Common myeloid progenitor, CD34-positive (primary cell): ENCODE measurements around the gene TIMM23.
A peak's percentile ranks its signal among the peaks of the same experiment; 100 is the strongest.
"Not testable (repeated sequence)": the region's sequence is repeated elsewhere in the genome, so short reads cannot be mapped to it uniquely, and the experiment has no call there.

Experiments used
- CTCF ChIA-PET: fragments of 350-600 bp; sonication (Branson Sonifier 250); formaldehyde crosslinking; loops from one replicate; lab custom pipeline; 2021; ENCODE audit warnings: antibody characterized with exemption; lab: Charles Lee
- POLR2A ChIA-PET: fragments of 350-600 bp; sonication (Branson Sonifier 250); formaldehyde crosslinking; loops from one replicate; lab custom pipeline; 2021; ENCODE audit warnings: antibody characterized with exemption; lab: Charles Lee
- DNase-seq, 3 donors: peaks; one replicate each; pipeline versions ENCODE4 v3.0.0 to v3.0.0-alpha.2; 2013
- H3K27ac ChIP-seq, 2 experiments: 1 replicate in 1 of 2; 2 replicates in 1 of 2; pipeline ENCODE4 v1.7.0; 2013; ENCODE audit warnings: inconsistent platforms in 2 of 2, low read length in 2 of 2, mild to moderate bottlenecking in 2 of 2, low read depth in 1 of 2, moderate library complexity in 1 of 2; ENCODE audit not compliant: severe bottlenecking in 2 of 2, insufficient read depth in 1 of 2, poor library complexity in 1 of 2
- H3K27me3 ChIP-seq, 5 experiments: replicated peaks in 2 of 5; 1 replicate in 3 of 5; 2 replicates in 2 of 5; pipeline versions ENCODE4 v1.6.1 to v1.7.0; 2013; ENCODE audit warnings: low read length in 4 of 5, mild to moderate bottlenecking in 2 of 5, moderate library complexity in 2 of 5, inconsistent platforms in 1 of 5; ENCODE audit not compliant: insufficient read depth in 5 of 5, control insufficient read depth in 4 of 5
- H3K36me3 ChIP-seq, 4 experiments: 1 replicate in 2 of 4; 2 replicates in 2 of 4; pipeline versions ENCODE4 v1.6.1 to v1.7.0; 2013; ENCODE audit warnings: low read length in 3 of 4, control low read depth in 1 of 4, mild to moderate bottlenecking in 1 of 4; ENCODE audit not compliant: control insufficient read depth in 4 of 4, insufficient read depth in 4 of 4
- H3K4me1 ChIP-seq, 4 experiments: 1 replicate in 3 of 4; 2 replicates in 1 of 4; pipeline versions ENCODE4 v1.6.1 to v1.7.1; 2013; ENCODE audit warnings: low read length in 3 of 4, mild to moderate bottlenecking in 3 of 4, control low read depth in 1 of 4, inconsistent platforms in 1 of 4, moderate library complexity in 1 of 4; ENCODE audit not compliant: control insufficient read depth in 4 of 4, insufficient read depth in 4 of 4; ENCODE audit errors: control extremely low read depth in 1 of 4
- H3K4me3 ChIP-seq, 7 experiments: 1 replicate in 4 of 7; 2 replicates in 3 of 7; pipeline versions ENCODE4 v1.5.1 to v1.7.0; 2013; ENCODE audit warnings: mild to moderate bottlenecking in 7 of 7, low read length in 6 of 7, moderate library complexity in 6 of 7, inconsistent platforms in 2 of 7, low read depth in 2 of 7, control low read depth in 1 of 7; ENCODE audit not compliant: insufficient read depth in 4 of 7, control insufficient read depth in 1 of 7; ENCODE audit errors: extremely low read depth in 1 of 7
- H3K9me3 ChIP-seq, 5 experiments: 1 replicate in 4 of 5; 2 replicates in 1 of 5; pipeline versions ENCODE4 v1.6.1 to v1.7.1; 2013; ENCODE audit warnings: low read length in 4 of 5, mild to moderate bottlenecking in 2 of 5, inconsistent platforms in 1 of 5, low read depth in 1 of 5, moderate library complexity in 1 of 5; ENCODE audit not compliant: control insufficient read depth in 4 of 5, insufficient read depth in 2 of 5; ENCODE audit errors: control extremely low read depth in 1 of 5
- WGBS: methylation state at CpG from one replicate; pipeline ENCODE4 v1.1.5; 2013; ENCODE audit not compliant: insufficient coverage; 5-methylcytosine and 5-hydroxymethylcytosine counted together

TIMM23 gene

DNA sequence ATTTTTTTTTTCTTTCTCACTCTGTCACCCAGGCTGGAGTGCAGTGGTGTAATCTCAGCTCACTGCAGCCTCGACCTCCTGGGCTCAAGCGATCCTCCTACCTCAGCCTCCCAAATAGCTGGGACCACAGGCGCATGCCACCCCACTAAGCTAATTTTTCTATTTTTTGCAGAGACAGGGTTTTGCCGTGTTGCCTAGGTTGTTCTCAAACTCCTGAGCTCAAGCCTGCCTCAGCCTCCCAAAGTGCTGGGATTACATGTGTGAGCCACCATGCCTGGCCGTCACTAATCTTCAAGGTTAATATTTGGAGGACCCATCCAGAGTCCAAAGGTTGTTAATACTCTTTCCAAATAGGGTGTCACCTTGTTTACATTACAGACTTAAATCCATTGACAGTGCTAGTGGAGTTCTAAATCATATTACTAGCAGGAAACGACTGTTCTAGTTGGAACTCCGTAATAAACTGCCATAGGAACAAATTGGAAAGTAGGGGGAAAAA, 29.9 kb downstream of the TIMM23 start:
- ChIA-PET POLR2A (interaction anchor here (0.9 kb wide), 1 partner anchor 16 kb away, joined by 3 read pairs; no protein-coding TSS in a partner anchor), CTCF (interaction anchor here (1.4 to 7.6 kb wide), 6 partner anchors 8 to 22 kb away, joined by 4 to 57 read pairs (median 5); no protein-coding TSS in a partner anchor)
- H3K9me3 ChIP-seq, H3K4me1 ChIP-seq, H3K27me3 ChIP-seq, DNase-seq, H3K4me3 ChIP-seq: not testable (repeated sequence)
- peaks cover 19 to 88% (median 57%) of the 10 kb centered on the region in 4 experiments for H3K36me3 ChIP-seq
- 98% methylated on average over 5 of the region's 7 CpGs for WGBS
- H3K27ac ChIP-seq = peak overlapping the region in 1 of 2 experiments; percentile 75

DNA sequence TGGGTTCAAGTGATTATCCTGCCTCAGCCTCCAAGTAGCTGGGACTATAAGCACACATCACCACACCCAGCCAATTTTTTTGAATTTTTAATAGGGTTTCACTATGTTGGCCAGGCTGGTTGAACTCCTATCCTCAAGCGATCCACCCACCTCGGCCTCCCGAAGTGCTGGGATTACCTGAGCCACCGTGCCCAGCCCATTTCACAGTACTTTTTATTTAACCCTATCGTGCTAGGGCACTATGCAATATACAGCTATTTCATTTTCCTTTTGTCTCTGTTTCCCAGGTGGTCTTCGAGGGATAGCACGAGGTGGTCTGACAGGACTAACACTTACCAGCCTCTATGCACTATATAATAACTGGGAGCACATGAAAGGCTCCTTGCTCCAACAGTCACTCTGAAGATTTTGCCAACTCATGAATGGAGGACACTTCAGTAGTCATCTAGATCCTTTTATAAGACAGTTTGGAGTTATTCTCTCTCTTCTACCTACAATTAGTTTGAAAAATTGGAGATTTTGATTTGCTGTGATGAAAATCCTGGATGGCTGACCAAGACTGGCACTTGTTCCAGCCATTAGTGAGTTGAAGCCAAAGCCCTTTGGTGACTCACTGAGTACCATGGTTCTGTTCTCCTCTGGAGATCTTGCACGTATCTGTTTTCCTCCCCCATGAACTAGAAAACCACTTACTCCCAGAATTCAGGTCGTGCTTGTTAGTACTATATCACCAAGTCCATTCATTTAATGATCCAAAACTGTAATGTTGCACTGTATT, 30.8 kb downstream of the TIMM23 start:
- Histone ChIP-seq H3K4me1 (no peaks in the 10 kb centered on the region), H3K9me3 (peaks cover 0 to 6% (median 0%) of the 10 kb centered on the region in 5 experiments), H3K4me3 (no peak overlapping the region), H3K36me3 (peaks cover 28 to 88% (median 59%) of the 10 kb centered on the region in 4 experiments), H3K27ac (peak overlapping the region in 1 of 2 experiments; percentile 44), H3K27me3 (no peaks in the 10 kb centered on the region)
- ChIA-PET CTCF (interaction anchor here (1.1 to 7.6 kb wide), 4 partner anchors 14 to 29 kb away, joined by 3 to 57 read pairs (median 8); no protein-coding TSS in a partner anchor), POLR2A (interaction anchor here (1.3 to 2.7 kb wide), 2 partner anchors 15 to 20 kb away, joined by 5 to 10 read pairs; no protein-coding TSS in a partner anchor)
- DNase-seq = no peak
- 95% methylated on average over 8 of the region's 9 CpGs for WGBS

DNA sequence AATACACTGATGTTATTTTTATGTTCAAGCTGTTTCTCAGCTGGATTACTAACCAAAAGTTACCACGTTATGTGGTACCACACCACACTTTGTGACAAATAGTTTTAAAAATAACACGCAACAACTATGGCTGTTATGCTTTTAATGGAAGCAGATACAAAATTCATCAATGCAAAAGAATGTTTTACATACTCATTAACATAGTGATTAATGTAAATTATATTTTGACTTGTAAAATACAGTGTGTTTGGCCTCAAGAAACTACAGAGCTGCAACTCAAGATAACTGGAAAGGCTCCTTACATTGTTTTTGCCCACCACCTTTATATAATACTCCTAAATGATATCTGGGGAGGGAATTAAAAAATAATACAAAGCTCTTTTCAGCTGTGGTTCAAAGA, 32.7 kb downstream of the TIMM23 start:
- no CpG with 5 or more reads among the region's 2 CpGs for WGBS
- H3K27ac ChIP-seq = no peak overlapping the region
- DNase-seq = no peak
- POLR2A ChIA-PET = interaction anchor here (2.7 kb wide), 1 partner anchor 18 kb away, joined by 10 read pairs; no protein-coding TSS in a partner anchor
- H3K9me3 ChIP-seq = no peaks in the 10 kb centered on the region
- peaks cover 0 to 4% (median 0%) of the 10 kb centered on the region in 4 experiments for H3K4me1 ChIP-seq
- peaks cover 46 to 90% (median 71%) of the 10 kb centered on the region in 4 experiments for H3K36me3 ChIP-seq
- H3K4me3 ChIP-seq = no peak overlapping the region
- no peaks in the 10 kb centered on the region for H3K27me3 ChIP-seq
- CTCF ChIA-PET = interaction anchor here (1.2 to 7.6 kb wide), 4 partner anchors 12 to 24 kb away, joined by 4 to 57 read pairs (median 9); no protein-coding TSS in a partner anchor

DNA sequence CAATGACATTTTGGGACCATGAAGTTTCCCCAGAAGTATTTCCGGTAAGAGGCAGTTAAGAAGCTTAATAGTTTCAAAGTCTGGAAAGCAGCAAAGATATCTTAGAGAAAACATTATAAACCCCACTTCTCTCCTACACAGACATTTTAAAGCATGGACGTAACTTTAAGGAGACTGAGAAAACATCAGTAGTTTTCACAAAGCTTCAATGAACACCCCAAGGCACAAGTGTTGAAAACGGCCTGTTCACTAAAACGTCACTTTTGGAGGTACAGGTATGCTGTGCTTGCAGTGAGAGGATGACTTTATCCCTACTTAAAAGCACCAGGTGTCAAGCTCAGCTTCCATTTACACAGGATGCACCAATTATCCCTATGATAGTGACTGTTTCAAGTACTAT, 33.1 kb downstream of the TIMM23 start:
- Histone ChIP-seq H3K4me3 (no peak overlapping the region), H3K9me3 (no peaks in the 10 kb centered on the region), H3K36me3 (peaks cover 47 to 93% (median 73%) of the 10 kb centered on the region in 4 experiments), H3K4me1 (peaks cover 0 to 4% (median 3%) of the 10 kb centered on the region in 4 experiments), H3K27ac (no peak overlapping the region), H3K27me3 (no peaks in the 10 kb centered on the region)
- no peak for DNase-seq
- POLR2A ChIA-PET = interaction anchor here (2.7 kb wide), 1 partner anchor 18 kb away, joined by 10 read pairs; no protein-coding TSS in a partner anchor
- CTCF ChIA-PET = interaction anchor here (1.2 to 7.6 kb wide), 4 partner anchors 12 to 24 kb away, joined by 4 to 57 read pairs (median 9); no protein-coding TSS in a partner anchor
- 100% methylated on average over 2 of the region's 4 CpGs for WGBS

DNA sequence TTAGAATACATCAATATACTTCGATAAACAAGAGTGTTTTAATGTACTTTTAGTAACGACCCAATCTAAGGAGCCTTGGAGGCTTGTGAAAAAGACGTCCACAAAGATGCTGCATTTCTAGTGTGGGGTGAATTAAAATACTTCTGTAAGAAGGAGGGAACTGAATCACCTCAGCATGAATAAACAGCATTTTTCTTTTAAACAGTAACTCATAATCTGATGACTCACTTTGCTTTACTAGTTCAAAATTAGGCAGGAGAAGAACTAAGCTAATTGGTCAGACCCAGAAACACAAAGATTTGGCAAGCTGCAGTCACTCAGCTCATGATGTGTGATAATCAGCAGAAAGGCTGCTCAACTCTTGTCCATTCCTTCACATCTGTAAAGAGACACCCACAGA, 33.9 kb downstream of the TIMM23 start:
- Histone ChIP-seq H3K27ac (peak overlapping the region in 1 of 2 experiments; percentile 53), H3K27me3 (no peaks in the 10 kb centered on the region), H3K4me3 (no peak overlapping the region), H3K4me1 (peaks cover 0 to 9% (median 4%) of the 10 kb centered on the region in 4 experiments), H3K9me3 (no peaks in the 10 kb centered on the region), H3K36me3 (peaks cover 52 to 93% (median 76%) of the 10 kb centered on the region in 4 experiments)
- no peak for DNase-seq
- ChIA-PET POLR2A (no interaction called here), CTCF (interaction anchor here (1.2 to 7.6 kb wide), 5 partner anchors 11 to 23 kb away, joined by 4 to 57 read pairs (median 8); no protein-coding TSS in a partner anchor)
- WGBS = no CpG with 5 or more reads among the region's 3 CpGs

DNA sequence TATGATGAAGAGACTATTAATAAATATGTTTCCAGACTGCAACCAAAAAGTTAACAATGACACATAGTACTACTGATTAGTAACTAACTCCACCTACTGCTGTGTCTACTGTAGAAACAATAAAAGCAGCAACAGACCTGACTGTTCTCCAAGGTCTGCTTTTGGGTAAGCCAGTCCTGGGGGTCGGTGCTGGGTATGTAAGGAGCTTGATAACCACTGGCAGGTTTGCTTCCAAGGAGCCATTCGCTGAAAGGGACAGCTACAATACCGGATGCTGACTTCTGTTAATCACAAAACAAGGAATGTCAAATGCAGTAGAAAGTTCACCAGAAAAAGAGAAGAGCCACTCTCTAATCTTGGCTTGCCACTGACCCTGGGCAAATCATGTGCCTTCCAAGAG, 40.5 kb downstream of the TIMM23 start:
- 100% methylated on average over 3 of the region's 3 CpGs for WGBS
- peaks cover 42 to 77% (median 64%) of the 10 kb centered on the region in 4 experiments for H3K36me3 ChIP-seq
- H3K27me3 ChIP-seq = no peaks in the 10 kb centered on the region
- POLR2A ChIA-PET = no interaction called here
- no peak for DNase-seq
- no peak overlapping the region for H3K4me3 ChIP-seq
- no peaks in the 10 kb centered on the region for H3K9me3 ChIP-seq
- peaks cover 6 to 19% (median 7%) of the 10 kb centered on the region in 4 experiments for H3K4me1 ChIP-seq
- peak overlapping the region in 1 of 2 experiments; percentile 20 for H3K27ac ChIP-seq
- CTCF ChIA-PET = interaction anchor here (0.8 kb wide), 1 partner anchor 9 kb away, joined by 4 read pairs; no protein-coding TSS in a partner anchor
